Measurements from ENCODE around the gene GPR176. TPM values are rescaled to one million over a fixed set of nuclear protein-coding genes. Genes with fewer than 3 reads are reported as not detected.

Gene GPR176
- polyA plus RNA-seq, 4 donors = 4.8 to 15.7 (median 13.9) TPM

GRCh38 chr15:39787479-39787878, 132.6 kb downstream of the GPR176 start:
- DNase-seq (ENCODE audit: low read depth in 4 of 4, low spot score in 3 of 4) = no peak

GRCh38 chr15:39786447-39787056, 133.5 kb downstream of the GPR176 start:
- DNase-seq (ENCODE audit: low read depth in 4 of 4, low spot score in 3 of 4) = peak in 2 of 4 donors; percentile 33 to 47

- no peak for DNase-seq (ENCODE audit: low read depth in 4 of 4, low spot score in 3 of 4)
These were observed 134.2 kb downstream of the GPR176 start for GRCh38 chr15:39785841-39786240.

DNA sequence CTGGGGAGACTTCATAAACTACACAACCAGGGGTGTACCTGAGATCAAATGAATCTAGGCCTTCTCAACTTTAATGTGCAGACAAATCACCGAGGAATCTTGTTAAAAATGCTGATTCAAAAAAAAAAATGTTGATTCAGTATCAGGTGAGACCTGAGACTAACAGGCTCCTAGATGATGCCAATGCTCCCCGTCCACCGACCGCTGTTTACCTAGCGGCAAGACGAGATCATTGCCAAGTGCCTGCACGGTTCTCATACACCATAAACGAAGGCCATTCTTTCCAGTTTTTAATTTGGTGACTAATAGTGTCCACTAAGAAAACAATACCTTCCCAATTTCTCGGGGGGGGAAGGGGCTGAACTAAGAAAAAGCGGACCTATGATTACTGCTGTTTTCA, 134.9 kb downstream of the GPR176 start:
- no peak for DNase-seq (ENCODE audit: low read depth in 4 of 4, low spot score in 3 of 4)

DNA sequence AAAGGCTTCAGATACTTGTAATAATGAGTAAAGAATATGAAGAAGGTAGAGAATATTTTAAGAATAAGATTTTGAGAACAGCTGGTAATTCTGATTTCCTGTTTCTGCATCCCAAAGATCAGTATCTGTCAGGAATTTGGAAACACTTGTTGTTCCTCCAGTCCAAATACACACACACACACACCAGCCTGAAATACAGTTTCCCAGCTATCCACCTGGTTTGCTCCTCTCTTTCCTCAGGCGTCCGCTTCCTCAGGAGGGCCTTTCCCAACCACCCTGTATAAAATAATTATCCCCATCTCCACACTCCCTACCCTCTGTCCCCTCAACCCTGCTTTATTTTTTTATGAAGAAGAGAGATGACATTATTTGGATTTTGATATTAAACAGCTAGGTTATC, 135.4 kb downstream of the GPR176 start:
- no peak for DNase-seq (ENCODE audit: low read depth in 4 of 4, low spot score in 3 of 4)

- no peak for DNase-seq (ENCODE audit: low read depth in 4 of 4, low spot score in 3 of 4)
These were observed 135.9 kb downstream of the GPR176 start for GRCh38 chr15:39784125-39784524.

DNA sequence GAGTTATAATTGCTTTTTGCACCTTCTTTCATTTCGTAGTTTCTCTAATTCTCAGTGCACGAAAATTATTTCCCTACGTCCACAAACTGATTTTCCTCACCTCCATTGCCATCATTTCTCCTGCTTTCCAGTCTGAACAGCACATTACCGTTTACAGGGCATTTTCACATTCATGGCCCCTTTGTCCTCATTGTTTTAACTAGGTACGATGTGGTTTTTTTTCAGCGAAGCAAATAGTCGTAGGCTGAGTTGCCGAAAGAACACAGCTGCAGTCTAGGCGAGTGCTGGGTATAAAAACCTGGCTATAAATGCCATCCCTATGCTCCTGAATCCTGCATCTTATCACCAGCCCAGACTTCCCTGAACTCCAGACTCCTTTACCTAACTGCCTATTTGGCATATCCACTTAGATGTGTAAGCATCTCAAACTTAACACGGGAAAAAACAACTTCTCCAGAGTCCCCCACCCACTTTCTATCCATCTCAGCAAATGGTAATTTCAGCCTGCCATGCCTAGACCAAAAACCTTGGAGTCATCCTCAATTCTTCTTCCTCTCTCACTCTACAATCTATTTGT, 136.7 kb downstream of the GPR176 start:
- DNase-seq (ENCODE audit: low read depth in 4 of 4, low spot score in 3 of 4) = no peak

- DNase-seq (ENCODE audit: low read depth in 4 of 4, low spot score in 3 of 4) = peak; percentile 91 to 92 (median 92)
These were observed 137.5 kb downstream of the GPR176 start, which contains the start of gene FSIP1 for GRCh38 chr15:39782441-39783138. TSS of gene FSIP1 (minus strand) at chr15:39782841. CDS start at chr15:39776524, 6,317 bp downstream.

DNA sequence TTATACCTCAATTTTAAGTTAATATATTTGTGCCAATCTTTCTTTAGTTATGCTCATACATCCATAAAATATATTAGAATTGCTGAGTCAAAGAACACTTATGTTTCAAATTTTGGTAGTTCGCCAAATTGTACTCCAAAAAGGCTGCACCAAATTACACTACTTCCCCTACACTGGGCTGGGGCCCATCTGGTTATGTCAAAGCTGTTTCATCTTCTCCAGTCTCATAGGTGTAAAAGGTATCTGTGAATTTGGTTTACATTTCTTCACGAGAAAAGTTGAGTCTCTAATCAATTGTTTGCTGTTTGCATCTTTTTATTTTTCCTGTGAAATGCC, 138.1 kb downstream of the GPR176 start:
- DNase-seq (ENCODE audit: low read depth in 4 of 4, low spot score in 3 of 4) = no peak

DNA sequence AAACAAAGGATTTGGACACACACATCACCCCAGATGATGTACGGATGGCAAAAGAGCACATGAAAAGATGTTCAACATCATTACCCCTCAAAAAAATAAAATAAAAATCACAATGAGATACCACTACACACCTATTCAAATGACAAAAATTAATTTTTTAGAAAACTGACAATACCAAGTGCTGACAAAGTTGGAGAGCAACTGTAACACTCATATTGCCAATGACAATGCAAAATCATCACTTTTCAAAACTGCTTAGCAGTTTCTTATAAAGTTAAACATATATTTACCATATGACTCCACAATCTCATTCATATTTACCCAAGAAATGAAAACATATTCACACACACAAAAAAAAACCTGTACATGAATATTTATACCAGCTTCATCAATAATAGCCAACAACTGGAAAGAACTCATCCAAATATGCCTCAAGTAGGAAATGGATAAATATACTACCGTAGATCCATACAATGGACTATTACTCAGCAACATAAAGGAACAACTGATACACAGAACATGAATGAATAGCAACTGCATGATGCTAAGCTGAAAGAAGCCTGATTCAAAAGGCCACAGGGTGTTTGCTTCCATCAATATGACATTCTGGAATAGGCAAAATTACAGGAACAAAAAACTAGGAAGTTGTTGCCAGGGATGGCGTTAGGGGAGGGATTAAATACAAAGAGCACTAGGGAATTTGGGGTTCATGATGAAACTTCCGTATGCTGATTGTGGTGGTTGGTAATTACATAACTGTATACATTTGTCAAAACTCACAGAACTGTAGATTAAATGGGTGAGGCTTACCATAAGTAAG, 138.7 kb downstream of the GPR176 start:
- no peak for DNase-seq (ENCODE audit: low read depth in 4 of 4, low spot score in 3 of 4)

DNA sequence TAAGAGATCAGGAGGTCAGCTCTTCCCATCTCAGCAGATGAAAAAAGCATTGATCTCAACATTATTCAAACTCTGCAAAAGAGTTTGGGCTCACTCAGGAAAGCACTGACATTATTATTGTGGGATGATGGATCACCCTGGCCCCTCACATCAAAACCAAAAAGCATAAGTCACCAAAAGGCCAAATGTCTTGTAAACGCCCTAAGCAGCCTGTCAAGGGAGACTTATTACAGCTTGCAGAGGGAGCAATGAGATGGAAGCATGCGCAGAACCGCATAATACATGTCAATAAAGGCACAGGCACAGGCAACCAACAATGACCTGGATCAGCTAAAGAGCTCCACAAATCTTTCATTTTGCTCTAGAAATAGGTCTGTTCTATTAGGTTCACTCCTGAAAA, 142.0 kb downstream of the GPR176 start:
- DNase-seq (ENCODE audit: low read depth in 4 of 4, low spot score in 3 of 4) = peak in 1 of 4 donors; percentile 30

DNA sequence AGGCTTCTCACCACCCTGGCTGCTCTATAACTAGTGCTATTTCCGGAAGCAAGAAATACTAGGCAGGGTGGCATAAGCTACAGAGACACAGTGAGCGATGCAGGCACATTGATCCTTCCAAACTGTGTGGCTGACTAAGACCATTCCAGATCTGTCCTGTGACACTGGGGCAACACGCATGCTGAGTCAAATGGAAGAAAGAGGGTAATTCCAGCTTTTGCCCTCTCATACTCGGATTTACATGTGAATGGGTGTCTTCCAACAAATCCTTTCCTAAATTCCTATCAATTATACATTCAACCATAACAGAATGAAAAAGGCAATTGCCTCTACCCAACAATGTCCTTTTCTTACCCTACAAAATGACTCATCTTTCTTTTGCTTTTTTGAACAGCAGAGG, 142.6 kb downstream of the GPR176 start:
- DNase-seq (ENCODE audit: low read depth in 4 of 4, low spot score in 3 of 4) = no peak

- DNase-seq (ENCODE audit: low read depth in 4 of 4, low spot score in 3 of 4) = no peak
These were observed 144.0 kb downstream of the GPR176 start for GRCh38 chr15:39776068-39776467.

DNA sequence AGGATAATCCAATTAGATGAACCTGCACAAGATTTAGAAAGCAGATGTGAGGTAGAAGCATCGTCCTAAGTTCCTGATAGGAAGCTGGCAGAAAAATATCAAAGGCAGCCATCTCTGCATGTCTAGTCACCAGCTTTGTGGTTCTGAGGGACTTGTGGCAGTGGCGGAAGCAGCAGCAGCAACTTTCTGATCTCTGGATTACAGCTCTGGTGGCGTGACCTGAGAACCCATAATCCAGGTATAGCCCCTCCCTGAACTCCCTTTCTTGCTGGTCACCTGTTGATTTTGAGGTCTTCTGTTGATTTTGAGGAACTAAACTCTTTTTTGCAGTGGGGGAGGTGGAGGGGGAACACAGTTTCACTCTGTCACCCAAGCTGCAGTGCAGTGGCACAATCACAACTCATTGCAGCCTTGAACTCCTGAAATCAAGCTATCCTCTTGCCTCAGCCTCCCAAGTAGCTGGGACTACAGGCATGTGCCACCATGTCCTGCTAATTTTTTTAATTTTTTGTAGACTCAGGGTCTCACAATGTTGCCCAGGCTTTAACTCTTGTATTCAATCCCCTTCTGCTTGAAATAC, 145.3 kb downstream of the GPR176 start:
- no peak for DNase-seq (ENCODE audit: low read depth in 4 of 4, low spot score in 3 of 4)

- DNase-seq (ENCODE audit: low read depth in 4 of 4, low spot score in 3 of 4) = no peak
These were observed 149.0 kb downstream of the GPR176 start for GRCh38 chr15:39770748-39771689.

DNA sequence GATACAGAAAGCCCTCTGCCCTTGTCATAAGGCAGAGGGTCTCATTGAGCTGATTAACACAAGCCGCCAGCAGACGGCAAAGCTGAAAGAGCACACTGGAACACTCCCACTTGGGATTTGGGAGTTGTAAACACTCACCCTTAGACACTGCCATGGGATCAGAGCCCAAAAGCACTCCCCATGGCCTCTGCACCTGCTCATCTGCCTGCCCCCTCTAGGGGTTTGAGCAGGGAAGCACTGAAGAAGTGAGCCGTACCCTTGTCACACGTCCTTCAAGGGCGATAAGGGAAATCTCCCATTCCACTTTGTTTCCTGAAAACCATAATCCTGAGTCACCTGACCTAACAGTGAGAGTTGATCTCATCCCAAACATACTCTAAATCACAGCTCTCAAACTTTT, 152.1 kb downstream of the GPR176 start:
- no peak for DNase-seq (ENCODE audit: low read depth in 4 of 4, low spot score in 3 of 4)

- DNase-seq (ENCODE audit: low read depth in 4 of 4, low spot score in 3 of 4) = no peak
These were observed 159.1 kb downstream of the GPR176 start for GRCh38 chr15:39761006-39761405.

DNA sequence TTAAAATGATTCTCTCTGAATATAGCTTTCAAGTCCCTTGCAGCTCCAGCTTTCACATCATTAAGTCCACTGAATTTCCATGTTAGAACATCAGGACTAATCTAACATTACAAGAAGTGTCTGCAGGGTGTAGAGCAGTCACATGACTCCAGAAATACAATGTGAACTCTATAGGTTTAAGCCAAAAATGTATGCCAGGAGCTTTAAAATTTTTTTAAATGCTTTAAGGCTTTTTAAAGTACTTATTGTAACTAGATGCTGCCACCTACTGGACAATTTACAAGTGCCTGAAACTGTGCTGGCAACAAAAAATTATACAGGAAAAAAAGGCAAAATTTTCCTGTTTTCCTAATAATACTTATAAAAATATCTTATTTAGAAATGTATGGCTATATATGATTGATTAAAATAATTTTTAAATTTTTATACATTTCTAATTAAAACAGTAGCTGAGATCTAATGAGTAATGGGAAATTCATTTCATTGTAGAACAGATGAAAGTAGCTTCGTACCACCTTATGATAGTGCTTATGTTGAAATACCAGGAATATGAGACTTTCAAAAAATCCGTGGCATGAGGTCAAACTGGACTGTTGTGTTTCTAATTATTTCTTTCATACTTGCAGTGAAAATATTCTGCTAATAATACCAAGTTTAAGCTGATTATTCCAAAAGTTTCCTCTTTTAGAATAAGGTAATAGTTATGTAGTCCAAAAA, 163.1 kb downstream of the GPR176 start:
- DNase-seq (ENCODE audit: low read depth in 4 of 4, low spot score in 3 of 4) = peak; percentile 25 to 58 (median 50)

GRCh38 chr15:39752991-39753390, 167.1 kb downstream of the GPR176 start:
- DNase-seq (ENCODE audit: low read depth in 4 of 4, low spot score in 3 of 4) = no peak

Data from left renal pelvis (tissue), 4 donors.